Activated B cell treated with CpG ODN at 0.5 μM for 24 hours (primary cell): ENCODE results near the gene NCAPH2. TPM values are rescaled to one million over a fixed set of nuclear protein-coding genes. Genes with fewer than 3 reads are reported as not detected.

ENCODE experiments used
- ATAC-seq: fragments of 200-7000 bp; cut with Tn5 transposase; one replicate; pipeline ENCODE4 v1.10.0; 2021; ENCODE audit warnings: low read depth, mild to moderate bottlenecking, moderate library complexity
- CTCF ChIA-PET: fragments of 350-600 bp; sonication (Branson Sonifier 250); formaldehyde crosslinking; loops from one replicate; lab custom pipeline; 2021; ENCODE audit warnings: antibody characterized with exemption; lab: Charles Lee
- POLR2A ChIA-PET: fragments of 350-600 bp; sonication (Branson Sonifier 250); formaldehyde crosslinking; loops from one replicate; lab custom pipeline; 2021; ENCODE audit warnings: antibody characterized with exemption; lab: Charles Lee
- DNase-seq: peaks from one replicate; pipeline ENCODE4 v3.0.0; 2022
- H3K27ac Mint-ChIP-seq: one replicate; pipeline ENCODE4 v1.8.0; 2020; ENCODE audit warnings: mixed read lengths
- H3K27me3 Mint-ChIP-seq: one replicate; pipeline ENCODE4 v1.8.0; 2021; ENCODE audit warnings: mixed read lengths
- H3K36me3 Mint-ChIP-seq: one replicate; pipeline ENCODE4 v1.8.0; 2021; ENCODE audit warnings: low read depth, mixed read lengths
- H3K4me1 Mint-ChIP-seq: one replicate; pipeline ENCODE4 v1.8.0; 2021; ENCODE audit warnings: mixed read lengths
- H3K4me3 Mint-ChIP-seq: one replicate; pipeline ENCODE4 v1.8.0; 2020; ENCODE audit warnings: mild to moderate bottlenecking, mixed read lengths
- H3K9me3 Mint-ChIP-seq: one replicate; pipeline ENCODE4 v1.8.0; 2020; ENCODE audit warnings: mixed read lengths
- CTCF ChIP-seq: fragments of 200-600 bp; IDR thresholded peaks from one replicate; pipeline ENCODE4 v1.8.0; 2022; ENCODE audit warnings: antibody characterized with exemption, mild to moderate bottlenecking
- intact Hi-C: fragments of 100-400 bp; cut with micrococcal nuclease; formaldehyde crosslinking; loops from one replicate; pipeline ENCODE4 v1.15.1; 2024
- total RNA-seq: library from RNA; stranded (reverse); gene quantifications from 2 replicates; pipeline ENCODE4 v1.2.3, GENCODE V29; 2022

NCAPH2 gene
- total RNA-seq, 1 donor from 2014 or later, result 68.2 TPM

GRCh38 chr22:50482107-50483074 lies 25.6 kb upstream of the NCAPH2 start:
- Mint-ChIP-seq H3K27me3 (no peaks in the 10 kb centered on the region), H3K27ac (no peak overlapping the region), H3K36me3 (no peaks in the 10 kb centered on the region), H3K4me1 (peaks cover 11% of the 10 kb centered on the region), H3K4me3 (peak overlapping the region; percentile 76), H3K9me3 (no peaks in the 10 kb centered on the region)
- TF ChIP-seq CTCF, result no peak
- intact Hi-C loops, result no loop called here
- ChIA-PET CTCF (no interaction called here), POLR2A (interaction anchor here (0.9 to 2.7 kb wide), 3 partner anchors 13 to 139 kb away, joined by 3 to 13 read pairs (median 4); no protein-coding TSS in a partner anchor)
- ATAC-seq (no peak), DNase-seq (no peak)

GRCh38 chr22:50483106-50483505 lies 24.9 kb upstream of the NCAPH2 start:
- DNase-seq (no peak), ATAC-seq (no peak)
- peaks cover 11% of the 10 kb centered on the region for H3K4me1 Mint-ChIP-seq
- intact Hi-C loops, result no loop called here
- POLR2A ChIA-PET, result no interaction called here
- no peak for TF ChIP-seq CTCF
- no peaks in the 10 kb centered on the region for H3K27me3 Mint-ChIP-seq
- H3K36me3 Mint-ChIP-seq, result no peaks in the 10 kb centered on the region
- H3K27ac Mint-ChIP-seq, result no peak overlapping the region
- CTCF ChIA-PET, result no interaction called here
- H3K9me3 Mint-ChIP-seq, result no peaks in the 10 kb centered on the region
- no peak overlapping the region for H3K4me3 Mint-ChIP-seq

GRCh38 chr22:50483556-50483955 lies 24.5 kb upstream of the NCAPH2 start:
- CTCF ChIA-PET, result no interaction called here
- Mint-ChIP-seq H3K4me3 (no peak overlapping the region), H3K4me1 (peaks cover 11% of the 10 kb centered on the region), H3K27ac (no peak overlapping the region), H3K27me3 (no peaks in the 10 kb centered on the region), H3K9me3 (no peaks in the 10 kb centered on the region), H3K36me3 (no peaks in the 10 kb centered on the region)
- no peak for ATAC-seq
- intact Hi-C loops, result no loop called here
- POLR2A ChIA-PET, result interaction anchor here (1.5 kb wide), 1 partner anchor 15 kb away, joined by 5 read pairs; no protein-coding TSS in a partner anchor
- TF ChIP-seq CTCF, result no peak
- DNase-seq, result no peak

- ChIA-PET POLR2A (interaction anchor here (1.2 to 1.5 kb wide), 2 partner anchors 14 to 16 kb away, joined by 3 to 5 read pairs; no protein-coding TSS in a partner anchor), CTCF (no interaction called here)
- Mint-ChIP-seq H3K4me3 (no peak overlapping the region), H3K36me3 (no peaks in the 10 kb centered on the region), H3K9me3 (no peaks in the 10 kb centered on the region), H3K27ac (no peak overlapping the region), H3K27me3 (no peaks in the 10 kb centered on the region), H3K4me1 (peaks cover 11% of the 10 kb centered on the region)
- intact Hi-C loops, result no loop called here
- no peak for TF ChIP-seq CTCF
- ATAC-seq (peak; percentile 14), DNase-seq (no peak)
These were observed 23.8 kb upstream of the NCAPH2 start for GRCh38 chr22:50483977-50484853.
